ENCODE results near the gene TRANK1. TPM values are rescaled to one million over a fixed set of nuclear protein-coding genes. Genes with fewer than 3 reads are reported as not detected.

Gene TRANK1
- polyA plus RNA-seq, 1 donor (not counting 4 experiments of a cell fraction or from before 2014, with no cell fraction given), result 3.2 TPM

- FAIRE-seq, result no peak
- no peak for TF ChIP-seq EZH2 (IDR thresholded peaks at IDR 0.05; ENCODE audit: low read length)
- TF ChIP-seq CTCF (optimal IDR thresholded peaks at IDR 0.05 in 1 of 3, IDR thresholded peaks at IDR 0.05 in 1 of 3, conservative IDR thresholded peaks at IDR 0.05 in 1 of 3; ENCODE audit: extremely low read depth in 1 of 3, insufficient read depth in 2 of 3, low read length in 3 of 3), result no peak
Observed at GRCh38 chr3:36814066-36814717, 130.7 kb downstream of the TRANK1 start.

GRCh38 chr3:36813305-36813704, 131.5 kb downstream of the TRANK1 start:
- H4K20me1 ChIP-seq (ENCODE audit: control insufficient read depth, extremely low read depth, insufficient read depth, low read length), result no peaks in the 10 kb centered on the region
- H3K36me3 ChIP-seq (ENCODE audit: control insufficient read depth in 2 of 2, extremely low read depth in 1 of 2, insufficient read depth in 2 of 2, low read length in 2 of 2), result no peaks in the 10 kb centered on the region
- H3K9me1 ChIP-seq (ENCODE audit: control insufficient read depth, extremely low read depth, insufficient read depth, low read length), result no peaks in the 10 kb centered on the region
- no peak overlapping the region for H2AFZ ChIP-seq (ENCODE audit: control insufficient read depth, low read length)
- peaks cover 12% of the 10 kb centered on the region for H3K4me1 ChIP-seq (ENCODE audit: control insufficient read depth, extremely low read depth, insufficient read depth, low read length)
- TF ChIP-seq CTCF (optimal IDR thresholded peaks at IDR 0.05 in 1 of 3, IDR thresholded peaks at IDR 0.05 in 1 of 3, conservative IDR thresholded peaks at IDR 0.05 in 1 of 3; ENCODE audit: extremely low read depth in 1 of 3, insufficient read depth in 2 of 3, low read length in 3 of 3), result no peak
- no peak for TF ChIP-seq EZH2 (IDR thresholded peaks at IDR 0.05; ENCODE audit: low read length)
- H3K4me3 ChIP-seq (ENCODE audit: control insufficient read depth in 2 of 3, extremely low read depth in 1 of 3, insufficient read depth in 2 of 3, low read depth in 1 of 3, low read length in 3 of 3), result no peak overlapping the region
- peak; percentile 87 for FAIRE-seq
- H3K27me3 ChIP-seq (ENCODE audit: control insufficient read depth, extremely low read depth, insufficient read depth, low read length), result no peaks in the 10 kb centered on the region
- peak overlapping the region; percentile 35 for H3K4me2 ChIP-seq (ENCODE audit: control insufficient read depth, extremely low read depth, insufficient read depth, low read depth, low read length)
- dilution Hi-C loops (cut with MboI; ENCODE audit: extremely low pct_ligation_motif_present, low sequenced_read_pairs), result no loop called here
- H3K9ac ChIP-seq (ENCODE audit: control insufficient read depth, extremely low read depth, insufficient read depth, low read length), result no peak overlapping the region
- DNase-seq (ENCODE audit: low read depth, low spot score), result no peak
- H3K27ac ChIP-seq (ENCODE audit: control insufficient read depth, insufficient read depth, low read length), result no peak overlapping the region
- H3K79me2 ChIP-seq (ENCODE audit: control insufficient read depth, insufficient read depth, low read length), result no peaks in the 10 kb centered on the region
- no peaks in the 10 kb centered on the region for H3K9me3 ChIP-seq (ENCODE audit: control insufficient read depth, low read depth, low read length)

More at GRCh38 chr3:36814066-36814717, 130.7 kb downstream of the TRANK1 start:
- H3K9me1 ChIP-seq (ENCODE audit: control insufficient read depth, extremely low read depth, insufficient read depth, low read length), result no peaks in the 10 kb centered on the region
- peaks cover 12% of the 10 kb centered on the region for H3K4me1 ChIP-seq (ENCODE audit: control insufficient read depth, extremely low read depth, insufficient read depth, low read length)
- H4K20me1 ChIP-seq (ENCODE audit: control insufficient read depth, extremely low read depth, insufficient read depth, low read length), result no peaks in the 10 kb centered on the region
- dilution Hi-C loops (cut with MboI; ENCODE audit: extremely low pct_ligation_motif_present, low sequenced_read_pairs), result no loop called here
- no peak overlapping the region for H3K27ac ChIP-seq (ENCODE audit: control insufficient read depth, insufficient read depth, low read length)
- H3K79me2 ChIP-seq (ENCODE audit: control insufficient read depth, insufficient read depth, low read length), result no peaks in the 10 kb centered on the region
- DNase-seq (ENCODE audit: low read depth, low spot score), result no peak
- H3K9me3 ChIP-seq (ENCODE audit: control insufficient read depth, low read depth, low read length), result no peaks in the 10 kb centered on the region
- no peak overlapping the region for H3K9ac ChIP-seq (ENCODE audit: control insufficient read depth, extremely low read depth, insufficient read depth, low read length)
- no peak overlapping the region for H3K4me2 ChIP-seq (ENCODE audit: control insufficient read depth, extremely low read depth, insufficient read depth, low read depth, low read length)
- no peak overlapping the region for H3K4me3 ChIP-seq (ENCODE audit: control insufficient read depth in 2 of 3, extremely low read depth in 1 of 3, insufficient read depth in 2 of 3, low read depth in 1 of 3, low read length in 3 of 3)
- peaks cover 3% of the 10 kb centered on the region for H3K27me3 ChIP-seq (ENCODE audit: control insufficient read depth, extremely low read depth, insufficient read depth, low read length)
- H2AFZ ChIP-seq (ENCODE audit: control insufficient read depth, low read length), result no peak overlapping the region
- no peaks in the 10 kb centered on the region for H3K36me3 ChIP-seq (ENCODE audit: control insufficient read depth in 2 of 2, extremely low read depth in 1 of 2, insufficient read depth in 2 of 2, low read length in 2 of 2)

Data from keratinocyte (primary cell).